CD1c-positive myeloid dendritic cell (primary cell): ENCODE results near the gene MED27.

ENCODE experiments used
- DNase-seq: peaks from one replicate; pipeline ENCODE4 v3.0.0-alpha.2; 2016; ENCODE audit errors: extremely low spot score

The MED27 gene, protein sequence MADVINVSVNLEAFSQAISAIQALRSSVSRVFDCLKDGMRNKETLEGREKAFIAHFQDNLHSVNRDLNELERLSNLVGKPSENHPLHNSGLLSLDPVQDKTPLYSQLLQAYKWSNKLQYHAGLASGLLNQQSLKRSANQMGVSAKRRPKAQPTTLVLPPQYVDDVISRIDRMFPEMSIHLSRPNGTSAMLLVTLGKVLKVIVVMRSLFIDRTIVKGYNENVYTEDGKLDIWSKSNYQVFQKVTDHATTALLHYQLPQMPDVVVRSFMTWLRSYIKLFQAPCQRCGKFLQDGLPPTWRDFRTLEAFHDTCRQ

GRCh38 chr9:132079391-132080091, at the start of gene MED27:
Gene MED27, minus strand, starts transcription at chr9:132079867. Its CDS starts 23 bp downstream, at chr9:132079844.
- DNase-seq: peak; percentile 98

GRCh38 chr9:132127888-132128534, 48.3 kb upstream of the MED27 start:
- DNase-seq: no peak

DNA sequence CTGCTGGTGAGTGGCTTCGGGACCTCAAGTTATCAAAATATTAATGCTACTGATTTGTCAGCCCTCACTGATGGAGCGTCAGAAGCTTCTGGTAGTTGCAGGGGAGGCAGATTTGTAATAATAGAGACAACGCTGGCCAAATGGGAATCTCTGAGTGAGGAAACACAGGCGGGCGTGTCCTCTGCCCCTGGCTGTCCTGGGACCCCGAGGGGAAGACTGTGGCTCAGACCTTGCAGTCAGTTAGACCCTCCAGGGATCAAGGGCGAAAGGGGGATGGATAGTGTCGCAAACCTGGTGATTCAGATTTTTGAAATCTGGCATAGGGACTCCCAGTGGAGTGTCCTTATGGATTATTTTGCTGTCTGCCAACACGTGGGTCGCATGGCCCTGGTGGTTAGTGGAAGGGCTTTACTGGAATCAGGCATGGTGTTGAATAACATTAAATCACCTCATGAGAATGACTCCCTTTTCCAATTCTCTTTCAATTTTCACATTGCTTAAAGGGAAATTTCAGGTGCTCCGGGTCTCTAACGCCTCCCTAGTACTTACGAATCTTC, 47.1 kb upstream of the MED27 start:
- no peak for DNase-seq

GRCh38 chr9:132125944-132126679, 46.4 kb upstream of the MED27 start:
- DNase-seq: no peak

- no peak for DNase-seq
Measured at GRCh38 chr9:132125361-132125760, 45.7 kb upstream of the MED27 start.

DNA sequence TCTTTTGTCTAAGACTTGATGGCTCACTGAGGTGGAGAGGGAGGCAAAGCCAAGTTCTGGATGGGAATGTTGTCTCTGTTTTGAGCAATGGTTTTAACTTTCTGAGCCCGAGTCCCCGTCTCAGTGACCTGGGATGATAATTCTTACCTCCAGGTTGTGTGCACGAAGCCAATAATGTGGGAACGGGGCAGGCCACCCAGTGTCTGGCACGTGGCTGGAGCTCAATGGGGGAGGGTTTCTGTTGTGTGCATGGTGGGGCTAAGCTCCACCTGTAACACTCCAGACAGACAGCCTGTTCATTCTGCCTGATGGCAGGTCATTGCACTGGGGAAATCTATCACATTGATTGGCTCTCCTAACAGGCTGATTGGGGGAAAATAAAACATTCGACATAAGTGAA, 45.1 kb upstream of the MED27 start:
- DNase-seq: no peak

GRCh38 chr9:132121021-132121420, 41.4 kb upstream of the MED27 start:
- no peak for DNase-seq

DNA sequence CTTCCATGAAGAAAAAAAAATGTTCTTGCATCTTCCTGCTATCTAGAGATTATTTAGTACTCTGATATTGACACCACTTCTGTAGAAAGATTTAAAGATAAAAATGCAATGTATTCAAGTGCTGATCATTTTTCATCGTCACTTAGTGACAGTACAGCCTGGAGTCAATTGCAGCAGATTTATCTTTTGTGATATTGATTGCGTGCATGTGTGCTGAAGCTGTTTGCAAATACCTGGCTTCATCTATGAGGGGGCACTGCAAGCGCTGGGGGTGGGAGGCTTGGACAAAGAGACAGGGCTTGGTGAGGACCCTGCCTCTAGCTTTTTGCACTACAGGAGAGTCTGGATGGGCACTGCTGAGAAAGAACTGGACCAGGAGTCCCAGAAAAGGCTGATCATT, 38.0 kb upstream of the MED27 start:
- DNase-seq: no peak

- DNase-seq: no peak
Measured at GRCh38 chr9:132116583-132116982, 36.9 kb upstream of the MED27 start.

- peak; percentile 40 for DNase-seq
Measured at GRCh38 chr9:132114102-132114707, 34.5 kb upstream of the MED27 start.

DNA sequence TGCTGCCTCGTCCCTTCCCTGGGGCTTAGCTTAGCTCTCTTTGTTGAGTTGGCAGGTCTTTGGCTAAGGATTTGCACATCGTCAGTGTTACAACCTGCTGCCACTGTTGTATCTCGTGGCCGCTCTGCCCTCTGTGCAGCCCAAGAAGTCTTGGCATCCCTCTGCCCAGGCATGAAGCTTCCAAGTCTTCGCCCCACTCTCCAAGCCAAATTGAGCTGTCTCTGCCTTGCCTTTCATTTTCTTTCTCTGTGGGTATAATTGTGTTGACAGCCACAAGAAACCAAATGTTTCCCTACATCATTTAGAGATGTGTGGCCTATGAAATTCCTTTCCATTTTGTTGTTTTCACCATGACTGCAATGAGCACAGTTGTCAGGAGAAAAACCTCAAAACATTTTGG, 29.6 kb upstream of the MED27 start:
- DNase-seq: no peak

DNA sequence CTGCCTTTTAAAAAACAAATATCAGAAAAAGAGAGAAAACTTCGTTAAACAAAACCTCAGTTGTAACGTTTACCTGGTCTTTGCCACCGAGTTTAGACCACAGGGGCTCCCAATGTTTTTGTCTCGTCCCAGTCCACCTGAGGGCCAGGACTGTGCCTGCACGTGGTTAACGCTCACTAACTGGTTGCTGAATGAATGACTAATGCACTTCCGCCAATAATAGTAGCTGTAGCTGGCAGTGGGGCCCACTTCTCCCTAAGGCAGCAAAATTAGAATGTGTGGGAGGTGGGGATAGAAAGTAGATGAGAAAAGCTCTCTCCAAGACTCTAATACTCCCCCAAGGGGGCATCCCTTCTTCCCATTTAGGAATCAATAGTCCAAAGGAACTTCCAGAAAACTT, 29.1 kb upstream of the MED27 start:
- DNase-seq: no peak

GRCh38 chr9:132099741-132100407, 20.2 kb upstream of the MED27 start:
- DNase-seq: no peak

- DNase-seq: no peak
Measured at GRCh38 chr9:132099167-132099566, 19.5 kb upstream of the MED27 start.

DNA sequence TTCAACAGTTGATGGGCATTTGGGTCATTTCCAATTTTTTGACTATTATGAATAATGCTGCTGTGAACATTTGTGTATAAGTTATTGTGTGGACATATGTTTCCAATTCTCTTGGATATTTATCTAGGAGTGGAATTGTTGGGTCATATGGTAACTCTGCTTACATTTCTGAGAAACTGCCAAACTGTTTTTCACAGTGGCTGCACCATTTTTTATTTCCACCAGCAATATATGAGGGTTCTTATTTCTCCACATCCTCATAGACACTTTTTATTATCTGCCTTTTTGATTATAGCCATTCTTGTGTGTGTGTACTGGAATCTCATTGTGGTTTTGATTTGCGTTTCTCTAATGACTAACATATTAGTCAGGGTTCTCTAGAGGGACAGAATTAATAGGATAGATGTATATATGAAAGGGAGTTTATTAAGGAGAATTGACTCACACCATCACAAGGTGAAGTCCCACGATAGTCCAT, 14.7 kb upstream of the MED27 start:
- DNase-seq: no peak

DNA sequence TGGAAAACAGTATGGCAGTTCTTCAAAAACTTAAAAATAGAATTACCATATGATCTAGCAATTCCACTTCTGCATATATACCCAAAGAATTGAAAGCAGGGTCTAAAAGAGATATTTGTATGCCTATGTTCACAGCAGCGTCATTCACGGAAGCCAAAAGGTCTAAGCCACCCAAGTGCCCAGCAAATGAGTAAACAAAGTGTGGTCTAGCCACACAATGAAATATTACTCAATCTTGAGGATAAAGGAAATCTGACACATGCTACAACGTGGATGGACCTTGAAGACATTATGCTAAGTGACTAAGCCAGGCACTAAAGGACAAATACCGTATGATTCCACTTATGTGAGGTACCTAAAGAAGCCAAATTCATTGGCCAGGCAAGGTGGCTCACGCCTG, 11.1 kb upstream of the MED27 start:
- DNase-seq: no peak

- no peak for DNase-seq
Measured at GRCh38 chr9:132087438-132088030, 7.9 kb upstream of the MED27 start.

GRCh38 chr9:132082188-132082587, 2.5 kb upstream of the MED27 start:
- DNase-seq: no peak

DNA sequence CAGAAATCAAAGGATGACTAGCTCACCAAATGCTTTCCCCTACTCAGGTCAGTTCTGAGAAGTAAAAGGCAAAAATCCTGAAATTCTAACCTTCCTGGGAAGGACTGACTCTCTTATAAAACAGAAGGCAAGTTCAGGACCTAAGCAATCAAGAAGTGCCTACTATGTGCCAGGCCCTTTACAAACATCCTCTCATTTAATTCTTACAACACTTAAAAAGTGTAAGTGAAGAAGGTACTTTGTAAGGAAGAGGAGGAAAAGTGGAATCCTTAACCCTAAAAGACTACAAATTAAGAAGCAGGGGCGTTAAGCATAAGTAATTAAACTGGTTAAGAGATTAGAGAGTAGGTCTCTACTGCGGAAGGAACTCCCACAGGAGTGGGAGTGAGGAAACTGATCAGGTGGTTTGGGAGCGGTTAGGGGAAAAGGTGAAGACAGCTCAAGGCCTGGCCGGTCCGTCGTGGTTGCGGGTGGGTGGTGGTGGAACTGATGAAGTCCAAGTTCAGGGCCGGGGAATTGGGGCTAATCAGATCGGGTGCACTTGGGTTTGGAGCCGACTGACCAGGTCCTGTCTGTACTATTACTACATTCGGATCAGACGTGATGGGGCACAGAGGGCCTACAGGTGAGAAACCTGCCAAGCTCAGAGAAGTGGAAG, 839 bp downstream of the MED27 start:
- DNase-seq: peak; percentile 33
